Lower leg skin (tissue), 3 donors: ENCODE data around the gene EPHB2.

Experiments
- CTCF ChIP-seq, 3 donors: fragments of 450-650 bp; IDR thresholded peaks; one replicate each; pipeline ENCODE4 v1.5.1; 2016; ENCODE audit warnings: antibody characterized with exemption in 3 of 3, mild to moderate bottlenecking in 3 of 3, moderate library complexity in 2 of 3
- POLR2A ChIP-seq, 2 donors: fragments of 450-650 bp; IDR thresholded peaks; one replicate each; pipeline ENCODE4 v1.6.1; 2016 to 2017; ENCODE audit warnings: antibody characterized with exemption in 2 of 2, mild to moderate bottlenecking in 1 of 2, moderate library complexity in 1 of 2

DNA sequence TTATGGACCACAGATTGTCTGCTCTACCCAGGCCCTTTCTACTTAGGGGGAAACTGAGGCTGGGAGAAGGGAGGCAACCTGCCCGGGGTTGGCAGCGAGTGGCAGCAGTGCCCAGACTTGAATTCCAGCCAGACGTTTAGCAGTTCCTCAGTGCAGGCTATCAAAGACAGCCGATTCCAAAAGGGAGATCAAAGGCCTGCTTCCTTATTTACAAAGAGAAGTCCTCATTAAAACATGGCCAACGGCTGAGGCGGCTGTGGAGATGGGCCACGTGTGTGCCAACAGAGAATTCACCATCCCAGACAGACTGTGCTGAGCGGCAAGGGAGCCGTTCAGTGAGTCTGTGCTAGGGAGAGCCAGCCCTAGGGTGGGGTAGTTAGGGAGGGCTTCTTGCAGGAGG is 29.9 kb upstream of the EPHB2 start:
- TF ChIP-seq CTCF (IDR thresholded peaks at IDR 0.05), result no peak
- TF ChIP-seq POLR2A (IDR thresholded peaks at IDR 0.05), result no peak
